ENCODE data around the gene ABLIM2.

ABLIM2 gene

DNA sequence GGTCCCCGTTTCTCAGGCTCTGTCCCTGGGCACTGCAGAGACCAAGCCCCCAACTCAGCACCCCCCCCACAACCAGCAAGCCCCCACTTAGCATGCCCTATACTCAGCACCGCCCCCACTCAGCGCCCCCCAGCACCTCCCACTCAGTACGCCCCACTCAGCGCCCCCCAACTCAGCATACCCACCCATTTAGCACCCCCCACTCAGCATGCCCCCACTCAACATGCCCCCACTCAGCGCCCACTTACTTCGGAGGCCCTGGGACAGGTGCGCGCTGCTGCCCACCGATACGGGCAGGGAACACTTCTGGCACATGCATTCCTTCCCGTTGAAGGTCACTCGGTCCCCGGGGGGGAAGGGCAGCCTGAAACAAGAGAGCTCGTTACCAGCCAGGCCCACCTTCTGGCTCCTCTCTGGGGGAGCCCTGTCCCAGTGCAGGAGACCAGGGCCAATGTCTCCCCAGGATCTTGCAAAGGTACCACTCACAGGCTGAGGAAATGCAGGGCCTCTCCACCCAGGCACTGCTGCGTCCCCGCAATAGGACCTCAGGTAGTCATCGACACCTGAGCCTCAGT lies 70.6 kb downstream of the ABLIM2 start:
- H3K4me3 ChIP-seq (ENCODE audit: low read depth, low read length), result no peak overlapping the region
- TF ChIP-seq, protein P1, sequence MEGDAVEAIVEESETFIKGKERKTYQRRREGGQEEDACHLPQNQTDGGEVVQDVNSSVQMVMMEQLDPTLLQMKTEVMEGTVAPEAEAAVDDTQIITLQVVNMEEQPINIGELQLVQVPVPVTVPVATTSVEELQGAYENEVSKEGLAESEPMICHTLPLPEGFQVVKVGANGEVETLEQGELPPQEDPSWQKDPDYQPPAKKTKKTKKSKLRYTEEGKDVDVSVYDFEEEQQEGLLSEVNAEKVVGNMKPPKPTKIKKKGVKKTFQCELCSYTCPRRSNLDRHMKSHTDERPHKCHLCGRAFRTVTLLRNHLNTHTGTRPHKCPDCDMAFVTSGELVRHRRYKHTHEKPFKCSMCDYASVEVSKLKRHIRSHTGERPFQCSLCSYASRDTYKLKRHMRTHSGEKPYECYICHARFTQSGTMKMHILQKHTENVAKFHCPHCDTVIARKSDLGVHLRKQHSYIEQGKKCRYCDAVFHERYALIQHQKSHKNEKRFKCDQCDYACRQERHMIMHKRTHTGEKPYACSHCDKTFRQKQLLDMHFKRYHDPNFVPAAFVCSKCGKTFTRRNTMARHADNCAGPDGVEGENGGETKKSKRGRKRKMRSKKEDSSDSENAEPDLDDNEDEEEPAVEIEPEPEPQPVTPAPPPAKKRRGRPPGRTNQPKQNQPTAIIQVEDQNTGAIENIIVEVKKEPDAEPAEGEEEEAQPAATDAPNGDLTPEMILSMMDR (IDR thresholded peaks at IDR 0.05; ENCODE audit: insufficient read depth, low read depth, low read length, missing control alignments), result no peak
- DNase-seq (ENCODE audit: low read depth), result no peak

DNA sequence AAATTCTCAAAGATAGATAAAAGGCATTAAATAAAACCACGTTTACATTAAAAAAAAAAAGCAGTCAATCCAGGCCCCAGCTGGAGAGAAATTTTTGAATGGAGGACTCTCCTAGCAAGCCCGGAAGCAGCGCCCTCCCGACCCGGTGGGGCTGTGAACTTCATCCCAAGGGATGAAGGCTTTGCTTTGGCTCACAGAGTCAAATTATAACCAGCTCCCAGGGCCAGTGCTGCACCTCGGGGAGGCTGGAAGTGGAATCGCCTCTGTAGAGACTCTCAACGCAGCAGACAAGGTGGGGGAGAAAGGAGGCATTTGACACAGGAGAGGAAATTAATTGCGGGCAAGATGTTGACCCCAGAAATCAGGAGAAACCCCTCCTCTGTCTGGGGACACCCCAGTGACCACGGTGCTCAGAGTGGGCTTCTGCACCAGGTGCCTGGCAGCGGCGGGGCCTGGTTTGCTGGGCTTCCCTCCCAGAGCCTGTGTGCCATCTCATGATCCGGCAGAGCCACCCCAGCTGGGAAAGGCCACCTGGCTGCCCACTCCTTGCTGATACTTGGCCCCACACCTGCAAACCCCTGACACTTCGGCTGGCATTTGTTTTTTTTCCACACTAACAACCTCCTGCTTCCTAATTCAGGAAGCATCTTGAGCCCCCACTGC lies 71.7 kb downstream of the ABLIM2 start:
- DNase-seq (ENCODE audit: low read depth), result no peak
- no peak overlapping the region for H3K4me3 ChIP-seq (ENCODE audit: low read depth, low read length)
- TF ChIP-seq, protein P1 (IDR thresholded peaks at IDR 0.05; ENCODE audit: insufficient read depth, low read depth, low read length, missing control alignments), result no peak

DNA sequence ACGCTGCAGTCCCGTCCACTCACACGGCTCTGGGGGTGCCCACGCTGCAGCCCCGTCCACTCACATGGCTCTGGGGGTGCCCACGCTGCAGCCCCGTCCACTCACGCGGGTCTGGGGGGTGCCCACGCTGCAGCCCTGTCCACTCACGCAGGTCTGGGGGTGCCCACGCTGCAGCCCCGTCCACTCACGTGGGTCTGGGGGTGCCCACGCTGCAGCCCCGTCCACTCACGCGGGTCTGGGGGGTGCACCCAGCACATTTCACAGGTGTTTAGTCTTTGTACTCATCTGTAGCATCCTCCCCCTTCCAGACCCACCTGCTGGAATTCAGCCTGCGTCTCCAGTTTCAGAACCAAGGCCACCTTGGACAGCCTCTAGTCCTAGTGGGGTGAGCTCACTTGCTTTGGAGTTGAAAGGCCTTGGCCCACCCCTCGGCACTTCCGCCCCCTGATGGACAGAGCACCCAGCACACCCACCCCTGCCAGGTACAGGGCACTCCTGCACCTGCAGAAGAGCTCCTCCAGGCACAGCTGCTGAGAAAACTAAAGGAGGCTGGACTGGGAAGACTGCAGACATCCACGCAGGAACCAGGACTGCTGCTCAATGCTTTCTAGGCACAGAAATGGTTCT lies 73.0 kb downstream of the ABLIM2 start:
- DNase-seq (ENCODE audit: low read depth), result no peak

DNA sequence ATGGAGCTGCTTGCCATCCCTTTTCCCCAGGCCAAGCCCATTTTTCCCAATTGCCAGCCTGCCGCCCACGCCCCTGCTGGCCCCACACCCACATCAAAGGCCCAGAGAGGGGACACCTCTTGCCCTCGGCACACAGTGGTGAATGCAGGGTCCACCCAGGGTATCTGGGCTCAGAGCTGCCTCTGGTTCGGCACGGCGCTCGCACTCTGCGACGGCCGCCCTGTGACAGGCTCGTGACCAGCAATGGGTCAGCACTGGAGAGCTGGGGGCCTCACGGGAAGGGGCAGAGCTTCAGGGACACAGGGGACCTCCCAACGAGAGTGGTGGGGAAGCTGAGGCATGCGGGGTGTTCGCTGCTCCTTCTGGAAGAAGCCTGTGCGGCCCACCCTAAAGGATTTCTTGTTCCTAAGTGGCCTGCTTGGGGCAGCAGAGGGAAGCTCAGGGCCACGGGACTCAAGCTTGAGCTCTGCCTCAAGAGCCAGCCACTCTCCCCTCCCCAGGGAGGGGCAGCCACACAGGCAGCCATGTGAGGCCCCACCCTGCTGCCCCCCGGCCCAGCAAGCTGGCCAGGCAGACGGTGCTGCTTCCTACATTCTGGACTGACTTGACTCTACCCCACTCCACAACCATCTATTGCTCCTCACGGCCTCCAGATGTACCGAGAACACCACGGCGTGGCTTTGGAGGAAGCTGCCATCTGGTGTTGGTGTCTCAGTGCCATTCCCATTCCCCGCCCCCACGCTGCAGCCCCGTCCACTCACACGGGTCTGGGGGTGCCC lies 73.7 kb downstream of the ABLIM2 start:
- no peak overlapping the region for H3K4me3 ChIP-seq (ENCODE audit: low read depth, low read length)
- no peak for DNase-seq (ENCODE audit: low read depth)
- TF ChIP-seq, protein P1 (IDR thresholded peaks at IDR 0.05; ENCODE audit: insufficient read depth, low read depth, low read length, missing control alignments), result no peak

More for the DNA sequence above, 73.0 kb downstream of the ABLIM2 start:
- H3K4me3 ChIP-seq (ENCODE audit: low read depth, low read length), result no peak overlapping the region
- TF ChIP-seq, protein P1 (IDR thresholded peaks at IDR 0.05; ENCODE audit: insufficient read depth, low read depth, low read length, missing control alignments), result no peak

DNA sequence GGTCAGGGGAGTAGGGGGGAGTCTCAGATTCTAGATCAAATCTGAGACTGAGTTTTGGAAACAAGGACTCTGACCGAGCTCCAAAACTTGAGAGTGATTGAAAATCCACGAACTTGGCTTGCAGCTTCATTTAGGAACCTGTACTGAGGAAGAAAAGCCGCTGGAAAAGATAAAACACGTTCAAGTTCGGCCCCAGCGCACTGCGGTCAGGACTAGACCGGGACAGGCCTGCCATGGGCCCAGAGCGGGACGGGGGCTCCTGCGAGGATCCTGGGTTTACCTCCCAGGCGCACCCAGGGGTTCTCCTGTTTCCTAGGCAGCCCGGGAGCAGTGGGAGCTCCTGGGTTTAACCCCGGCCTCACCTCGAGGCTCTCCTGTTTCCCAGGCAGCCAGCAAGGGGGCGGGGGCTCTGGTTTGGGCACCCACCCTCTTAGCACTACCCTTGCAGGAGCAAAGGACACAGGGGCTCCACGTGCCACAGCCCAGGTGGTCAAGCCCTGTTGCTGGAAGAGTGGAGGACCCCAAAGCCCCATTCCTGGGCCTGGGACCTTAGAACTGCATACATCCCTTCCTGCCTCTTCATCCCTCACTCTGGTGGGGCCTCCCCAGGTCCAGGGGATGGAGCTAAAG lies 74.5 kb downstream of the ABLIM2 start:
- TF ChIP-seq, protein P1 (IDR thresholded peaks at IDR 0.05; ENCODE audit: insufficient read depth, low read depth, low read length, missing control alignments), result no peak

DNA sequence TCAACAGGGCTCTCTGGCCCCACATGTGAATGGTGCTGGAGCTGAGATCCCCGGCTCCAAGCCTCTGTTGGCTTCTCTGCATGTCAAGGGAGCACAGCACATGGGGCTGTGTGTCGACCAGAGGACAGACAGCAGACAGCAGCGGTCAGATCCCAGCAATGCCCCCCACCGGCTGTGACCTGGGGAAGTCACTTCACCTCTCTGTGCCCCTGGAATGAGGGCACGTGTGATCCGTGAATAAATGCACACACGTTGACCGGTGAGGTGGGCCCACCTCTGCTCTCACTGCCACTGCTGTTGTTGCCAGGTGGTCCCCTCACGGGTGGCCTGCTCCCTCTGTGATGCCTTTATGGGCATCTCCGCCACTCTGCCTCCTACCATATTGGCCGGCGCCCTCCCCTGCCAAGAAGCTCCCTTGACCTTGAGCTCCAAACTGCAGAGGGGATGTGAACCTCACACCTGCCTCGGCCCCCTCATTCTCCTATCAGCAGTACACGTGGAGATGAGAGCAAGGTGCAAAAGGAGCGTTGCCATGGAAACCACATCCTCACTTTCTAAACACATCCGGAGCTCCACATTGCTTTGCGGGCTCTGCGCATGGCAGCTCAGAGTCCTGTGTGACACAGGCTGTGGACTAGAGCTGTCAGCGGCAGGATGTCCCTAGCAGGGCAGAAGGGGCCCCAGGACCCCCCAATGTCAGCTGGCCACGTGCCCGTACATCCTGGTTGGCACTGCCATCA lies 75.4 kb downstream of the ABLIM2 start:
- TF ChIP-seq, protein P1 (IDR thresholded peaks at IDR 0.05; ENCODE audit: insufficient read depth, low read depth, low read length, missing control alignments), result no peak
- no peak overlapping the region for H3K4me3 ChIP-seq (ENCODE audit: low read depth, low read length)
- no peak for DNase-seq (ENCODE audit: low read depth)

More for the DNA sequence above, 74.5 kb downstream of the ABLIM2 start:
- no peak overlapping the region for H3K4me3 ChIP-seq (ENCODE audit: low read depth, low read length)
- no peak for DNase-seq (ENCODE audit: low read depth)

All from GM12865 (cell line).